ENCODE measurements around the gene NUMA1. TPM values are rescaled to one million over a fixed set of nuclear protein-coding genes. Genes with fewer than 3 reads are reported as not detected.
A peak's percentile ranks its signal among the peaks of the same experiment; 100 is the strongest.

NUMA1 gene, protein sequence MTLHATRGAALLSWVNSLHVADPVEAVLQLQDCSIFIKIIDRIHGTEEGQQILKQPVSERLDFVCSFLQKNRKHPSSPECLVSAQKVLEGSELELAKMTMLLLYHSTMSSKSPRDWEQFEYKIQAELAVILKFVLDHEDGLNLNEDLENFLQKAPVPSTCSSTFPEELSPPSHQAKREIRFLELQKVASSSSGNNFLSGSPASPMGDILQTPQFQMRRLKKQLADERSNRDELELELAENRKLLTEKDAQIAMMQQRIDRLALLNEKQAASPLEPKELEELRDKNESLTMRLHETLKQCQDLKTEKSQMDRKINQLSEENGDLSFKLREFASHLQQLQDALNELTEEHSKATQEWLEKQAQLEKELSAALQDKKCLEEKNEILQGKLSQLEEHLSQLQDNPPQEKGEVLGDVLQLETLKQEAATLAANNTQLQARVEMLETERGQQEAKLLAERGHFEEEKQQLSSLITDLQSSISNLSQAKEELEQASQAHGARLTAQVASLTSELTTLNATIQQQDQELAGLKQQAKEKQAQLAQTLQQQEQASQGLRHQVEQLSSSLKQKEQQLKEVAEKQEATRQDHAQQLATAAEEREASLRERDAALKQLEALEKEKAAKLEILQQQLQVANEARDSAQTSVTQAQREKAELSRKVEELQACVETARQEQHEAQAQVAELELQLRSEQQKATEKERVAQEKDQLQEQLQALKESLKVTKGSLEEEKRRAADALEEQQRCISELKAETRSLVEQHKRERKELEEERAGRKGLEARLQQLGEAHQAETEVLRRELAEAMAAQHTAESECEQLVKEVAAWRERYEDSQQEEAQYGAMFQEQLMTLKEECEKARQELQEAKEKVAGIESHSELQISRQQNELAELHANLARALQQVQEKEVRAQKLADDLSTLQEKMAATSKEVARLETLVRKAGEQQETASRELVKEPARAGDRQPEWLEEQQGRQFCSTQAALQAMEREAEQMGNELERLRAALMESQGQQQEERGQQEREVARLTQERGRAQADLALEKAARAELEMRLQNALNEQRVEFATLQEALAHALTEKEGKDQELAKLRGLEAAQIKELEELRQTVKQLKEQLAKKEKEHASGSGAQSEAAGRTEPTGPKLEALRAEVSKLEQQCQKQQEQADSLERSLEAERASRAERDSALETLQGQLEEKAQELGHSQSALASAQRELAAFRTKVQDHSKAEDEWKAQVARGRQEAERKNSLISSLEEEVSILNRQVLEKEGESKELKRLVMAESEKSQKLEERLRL (N-terminal part only)
- total RNA-seq, result 100 to 1,000 TPM; 189 to 194 TPM

DNA sequence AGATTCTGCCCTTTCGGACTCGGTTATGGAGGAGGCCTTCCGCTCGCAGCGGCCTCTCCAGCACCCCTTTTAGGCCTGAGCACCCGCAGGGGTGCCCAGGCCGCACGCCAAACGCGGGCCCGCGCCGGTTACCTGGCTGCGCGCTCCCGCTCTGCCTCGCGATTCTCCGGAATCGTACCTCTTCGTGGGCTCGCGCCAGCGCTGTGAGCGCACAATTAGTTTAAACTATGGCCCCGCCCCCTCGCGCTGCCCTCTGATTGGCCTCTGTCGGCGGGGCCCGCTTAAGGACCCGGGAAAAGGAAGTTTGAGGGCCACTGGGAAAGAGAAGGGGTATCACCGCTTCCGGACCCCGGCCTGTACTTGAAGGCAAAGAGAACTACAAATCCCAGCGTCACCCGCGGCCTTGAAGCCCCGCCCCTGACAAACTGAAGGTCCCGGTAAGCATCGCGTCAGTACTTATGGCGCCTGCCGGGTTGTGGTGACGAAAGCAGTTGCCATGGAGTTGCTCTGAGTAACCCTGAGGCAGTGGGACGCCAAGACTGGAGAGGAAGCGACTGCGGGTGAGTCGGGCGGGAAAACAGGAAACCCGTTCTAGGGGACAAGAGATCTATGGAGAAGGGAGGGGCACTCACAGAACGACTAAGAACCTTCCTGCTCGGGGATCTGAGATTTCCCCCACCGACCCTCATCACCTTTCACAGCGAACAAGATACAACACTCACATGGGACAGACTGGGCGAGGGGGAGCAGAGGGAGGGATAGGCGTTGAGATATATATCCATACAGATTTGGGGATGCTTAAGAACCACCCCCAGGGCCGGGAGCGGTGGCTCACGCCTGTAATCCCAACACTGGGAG is at the start of gene NUMA1, which contains the start of gene LRRC51:
TSS of gene NUMA1 (minus strand) at position 217 of the 858 bp plus-strand sequence. CDS start 44,599 bp downstream, outside the sequence.
TSS of gene LRRC51 (plus strand) at position 525 of the 858 bp plus-strand sequence. CDS start 8,234 bp downstream, outside the sequence.
- Mint-ChIP-seq H3K27ac (peak within 1 kb of the TSS; percentile 90), H3K4me1 (ENCODE audit: low read depth) (peaks cover 37% of the 10 kb centered on the region), H3K27me3 (ENCODE audit: low read depth) (no peaks in the 10 kb centered on the region), H3K9me3 (no peaks in the 10 kb centered on the region), H3K4me3 (peak within 1 kb of the TSS; percentile 88), H3K36me3 (ENCODE audit: low read depth) (peaks cover 6% of the 10 kb centered on the region)
- peak; percentile 100 for DNase-seq
- intact Hi-C loops (cut with micrococcal nuclease), result loop anchor here (1.0 to 10.0 kb wide), 11 partner anchors 8 to 1062 kb away; partner anchors contain the start of genes ANAPC15, ATG16L2, CLPB and FCHSD2
- CTCF ChIA-PET, result interaction anchor here (0.6 to 2.2 kb wide), 5 partner anchors 10 to 55 kb away, joined by 3 to 22 read pairs (median 4); no protein-coding TSS in a partner anchor

DNA sequence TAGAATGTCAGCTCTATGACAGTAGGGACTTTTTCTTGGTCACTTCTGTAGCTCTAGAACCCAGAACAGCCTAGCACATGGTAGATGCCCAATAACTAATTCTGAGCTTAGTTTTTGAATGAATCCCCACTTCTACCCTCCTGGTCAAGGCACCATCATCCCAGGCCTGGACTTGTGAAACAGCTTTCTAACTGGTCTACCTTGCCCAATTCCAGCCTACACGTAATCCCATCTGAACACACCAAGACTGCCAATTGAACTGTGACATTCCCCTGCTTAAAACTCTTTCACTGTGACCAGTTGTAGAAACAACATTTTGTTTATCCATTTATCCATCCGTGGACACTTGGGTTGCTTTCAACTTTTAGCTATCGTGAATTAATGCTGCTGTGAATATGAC is 49.0 kb upstream of the NUMA1 start:
- DNase-seq, result no peak
- Mint-ChIP-seq H3K27me3 (ENCODE audit: low read depth) (peaks cover 5% of the 10 kb centered on the region), H3K9me3 (peaks cover 17% of the 10 kb centered on the region), H3K4me1 (ENCODE audit: low read depth) (no peaks in the 10 kb centered on the region), H3K27ac (no peak overlapping the region), H3K36me3 (ENCODE audit: low read depth) (peaks cover 5% of the 10 kb centered on the region), H3K4me3 (no peak overlapping the region)
- CTCF ChIA-PET, result interaction anchor here (1.1 kb wide), 1 partner anchor 14 kb away, joined by 3 read pairs; no protein-coding TSS in a partner anchor
- intact Hi-C loops (cut with micrococcal nuclease), result no loop called here

DNA sequence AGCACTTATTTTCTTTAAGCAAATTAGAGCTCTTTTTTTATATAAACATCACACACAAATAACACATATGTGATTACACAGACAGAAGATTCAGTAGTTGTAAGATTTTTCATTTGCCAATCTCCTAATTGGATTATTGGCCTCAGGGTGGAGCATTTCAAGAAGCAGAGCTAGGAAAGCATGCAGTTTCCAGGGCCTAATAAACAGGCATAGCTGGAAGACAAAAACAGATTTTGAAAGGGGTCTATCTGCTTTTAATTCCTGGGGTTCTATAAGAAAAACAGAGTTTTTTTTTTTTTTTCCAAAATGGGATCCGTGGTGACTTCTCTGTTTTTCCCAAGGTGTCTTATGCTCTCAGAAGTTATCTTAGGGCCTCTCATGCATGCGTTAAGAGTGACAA is 47.6 kb upstream of the NUMA1 start:
- peaks cover 5% of the 10 kb centered on the region for H3K27me3 Mint-ChIP-seq (ENCODE audit: low read depth)
- CTCF ChIA-PET, result interaction anchor here (0.6 to 2.3 kb wide), 4 partner anchors 16 to 286 kb away, joined by 3 to 7 read pairs (median 4); no protein-coding TSS in a partner anchor
- H3K4me3 Mint-ChIP-seq, result no peak overlapping the region
- peaks cover 17% of the 10 kb centered on the region for H3K9me3 Mint-ChIP-seq
- no peak for DNase-seq
- H3K4me1 Mint-ChIP-seq (ENCODE audit: low read depth), result no peaks in the 10 kb centered on the region
- H3K36me3 Mint-ChIP-seq (ENCODE audit: low read depth), result peaks cover 5% of the 10 kb centered on the region
- H3K27ac Mint-ChIP-seq, result no peak overlapping the region
- intact Hi-C loops (cut with micrococcal nuclease), result no loop called here

DNA sequence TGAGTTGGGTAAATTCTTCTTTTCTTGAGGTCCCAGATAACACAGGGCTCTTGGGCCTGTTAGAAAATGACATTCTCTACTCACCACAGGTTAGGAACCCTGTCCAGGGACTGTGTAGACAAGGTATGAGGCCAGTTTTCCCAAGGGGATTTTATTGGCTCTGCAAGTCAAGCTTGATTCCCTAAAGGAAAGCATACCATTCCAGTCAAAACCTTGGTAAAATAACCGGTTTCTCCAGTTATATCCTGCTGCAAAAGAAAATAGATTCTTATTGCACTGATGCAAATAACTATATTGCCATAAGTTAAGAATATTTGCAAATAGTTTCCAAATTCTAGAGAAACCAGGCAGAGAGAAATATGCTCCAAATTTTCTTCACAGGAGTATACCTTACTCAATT is 45.6 kb upstream of the NUMA1 start:
- no peak overlapping the region for H3K4me3 Mint-ChIP-seq
- CTCF ChIA-PET, result interaction anchor here (0.9 to 2.3 kb wide), 2 partner anchors 18 to 58 kb away, joined by 3 to 7 read pairs; no protein-coding TSS in a partner anchor
- H3K27me3 Mint-ChIP-seq (ENCODE audit: low read depth), result peaks cover 5% of the 10 kb centered on the region
- peaks cover 17% of the 10 kb centered on the region for H3K9me3 Mint-ChIP-seq
- intact Hi-C loops (cut with micrococcal nuclease), result no loop called here
- H3K4me1 Mint-ChIP-seq (ENCODE audit: low read depth), result no peaks in the 10 kb centered on the region
- H3K27ac Mint-ChIP-seq, result no peak overlapping the region
- no peak for DNase-seq
- H3K36me3 Mint-ChIP-seq (ENCODE audit: low read depth), result peaks cover 5% of the 10 kb centered on the region

DNA sequence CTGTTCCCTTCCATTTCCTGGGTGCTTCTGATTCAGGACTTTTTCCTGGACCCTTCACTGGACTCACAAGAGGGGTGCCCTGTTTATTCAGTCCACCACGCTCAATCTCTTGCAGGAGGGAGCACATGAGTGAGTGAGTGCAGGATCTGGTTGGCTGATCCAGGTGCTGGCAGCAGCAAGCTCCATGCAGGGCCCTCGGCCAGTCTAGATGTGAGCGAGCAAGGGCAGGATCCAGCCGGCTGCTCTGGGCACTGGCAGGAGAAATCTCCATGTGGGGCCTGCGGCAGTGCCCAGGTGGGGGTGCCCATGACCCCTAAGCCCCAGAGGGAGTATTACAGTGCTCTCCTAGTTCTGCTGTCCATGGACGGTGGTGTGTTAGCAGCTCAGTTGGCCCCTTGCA is 43.7 kb upstream of the NUMA1 start:
- Mint-ChIP-seq H3K9me3 (peaks cover 13% of the 10 kb centered on the region), H3K4me3 (no peak overlapping the region), H3K27me3 (ENCODE audit: low read depth) (peaks cover 2% of the 10 kb centered on the region), H3K27ac (no peak overlapping the region), H3K4me1 (ENCODE audit: low read depth) (no peaks in the 10 kb centered on the region), H3K36me3 (ENCODE audit: low read depth) (peaks cover 4% of the 10 kb centered on the region)
- CTCF ChIA-PET, result interaction anchor here (0.5 kb wide), 1 partner anchor 76 kb away, joined by 3 read pairs; no protein-coding TSS in a partner anchor
- no peak for DNase-seq
- intact Hi-C loops (cut with micrococcal nuclease), result no loop called here

DNA sequence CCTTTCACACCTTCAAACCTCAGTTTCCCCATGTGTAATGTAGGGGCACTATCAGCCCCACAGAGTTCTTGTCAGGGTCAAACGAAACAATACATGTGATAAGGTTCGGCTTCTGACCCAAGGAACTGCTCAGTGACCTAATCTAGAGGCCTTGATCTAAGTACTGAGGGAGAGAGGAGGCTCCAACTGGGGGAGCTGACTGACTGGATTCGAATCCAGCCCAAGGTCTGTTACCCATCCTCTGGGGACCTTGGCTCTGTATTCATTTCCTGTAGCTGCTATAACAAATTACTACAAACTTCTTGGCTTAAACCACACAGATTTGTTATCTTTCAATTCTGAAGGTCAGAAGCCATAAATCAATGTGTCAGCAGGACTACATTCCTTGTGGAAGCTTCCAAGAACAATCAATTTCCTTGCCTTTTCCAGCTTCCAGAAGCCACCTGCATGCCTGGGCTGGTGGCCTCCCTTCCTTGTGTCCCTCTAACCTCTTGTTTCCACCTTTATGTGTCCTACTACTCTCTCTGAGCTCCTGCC is 42.8 kb upstream of the NUMA1 start:
- Mint-ChIP-seq H3K27ac (no peak overlapping the region), H3K27me3 (ENCODE audit: low read depth) (peaks cover 2% of the 10 kb centered on the region), H3K4me1 (ENCODE audit: low read depth) (no peaks in the 10 kb centered on the region), H3K36me3 (ENCODE audit: low read depth) (no peaks in the 10 kb centered on the region), H3K4me3 (no peak overlapping the region), H3K9me3 (peaks cover 5% of the 10 kb centered on the region)
- intact Hi-C loops (cut with micrococcal nuclease), result no loop called here
- no peak for DNase-seq
- CTCF ChIA-PET, result interaction anchor here (0.8 kb wide), 1 partner anchor 21 kb away, joined by 3 read pairs; no protein-coding TSS in a partner anchor

DNA sequence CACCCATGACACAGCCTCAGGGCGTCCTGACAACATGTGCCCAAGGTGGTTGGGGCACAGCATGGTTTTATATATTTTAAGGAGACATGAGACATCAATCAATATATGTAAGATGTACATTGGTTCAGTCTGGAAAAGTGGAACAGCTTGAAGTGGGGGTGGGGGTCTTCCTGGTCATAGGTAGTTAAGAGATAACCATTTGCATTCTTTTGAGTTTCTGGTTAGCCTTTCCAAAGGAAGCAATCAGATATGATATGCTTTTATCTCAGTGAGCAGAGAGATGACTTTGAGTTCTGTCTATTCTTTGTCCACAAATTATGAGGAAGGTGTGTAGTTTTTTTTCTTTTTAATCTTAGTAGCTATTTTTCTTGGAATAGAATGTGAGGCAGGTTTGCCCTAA is 42.3 kb upstream of the NUMA1 start:
- DNase-seq, result no peak
- Mint-ChIP-seq H3K4me3 (no peak overlapping the region), H3K36me3 (ENCODE audit: low read depth) (no peaks in the 10 kb centered on the region), H3K27ac (no peak overlapping the region), H3K4me1 (ENCODE audit: low read depth) (no peaks in the 10 kb centered on the region), H3K9me3 (no peaks in the 10 kb centered on the region), H3K27me3 (ENCODE audit: low read depth) (peaks cover 2% of the 10 kb centered on the region)
- intact Hi-C loops (cut with micrococcal nuclease), result no loop called here
- CTCF ChIA-PET, result interaction anchor here (0.8 kb wide), 1 partner anchor 21 kb away, joined by 3 read pairs; no protein-coding TSS in a partner anchor

DNA sequence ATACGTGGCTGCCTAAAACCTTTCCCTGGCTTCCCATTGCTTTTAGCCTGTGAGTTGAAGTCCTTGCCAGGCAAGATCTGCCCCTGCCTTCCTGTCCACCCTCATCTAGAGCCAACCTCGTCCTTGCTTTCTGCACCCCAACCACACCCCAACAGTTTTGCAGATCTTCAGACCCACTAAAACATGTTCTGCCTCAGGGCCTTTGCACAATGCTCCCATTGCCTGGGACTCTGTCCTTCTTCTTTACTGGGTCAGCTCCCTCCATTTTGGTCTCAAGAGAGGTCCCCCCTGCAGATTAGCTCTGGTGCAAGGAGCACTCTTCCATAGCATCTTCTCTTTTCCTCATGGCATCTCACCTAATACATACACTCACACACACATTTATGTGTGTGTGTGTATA is 40.6 kb upstream of the NUMA1 start:
- H3K4me3 Mint-ChIP-seq, result no peak overlapping the region
- CTCF ChIA-PET, result interaction anchor here (0.6 to 1.2 kb wide), 3 partner anchors 11 to 23 kb away, joined by 3 read pairs; no protein-coding TSS in a partner anchor
- H3K4me1 Mint-ChIP-seq (ENCODE audit: low read depth), result no peaks in the 10 kb centered on the region
- peaks cover 2% of the 10 kb centered on the region for H3K27me3 Mint-ChIP-seq (ENCODE audit: low read depth)
- intact Hi-C loops (cut with micrococcal nuclease), result no loop called here
- no peak overlapping the region for H3K27ac Mint-ChIP-seq
- no peaks in the 10 kb centered on the region for H3K36me3 Mint-ChIP-seq (ENCODE audit: low read depth)
- no peak for DNase-seq
- no peaks in the 10 kb centered on the region for H3K9me3 Mint-ChIP-seq

DNA sequence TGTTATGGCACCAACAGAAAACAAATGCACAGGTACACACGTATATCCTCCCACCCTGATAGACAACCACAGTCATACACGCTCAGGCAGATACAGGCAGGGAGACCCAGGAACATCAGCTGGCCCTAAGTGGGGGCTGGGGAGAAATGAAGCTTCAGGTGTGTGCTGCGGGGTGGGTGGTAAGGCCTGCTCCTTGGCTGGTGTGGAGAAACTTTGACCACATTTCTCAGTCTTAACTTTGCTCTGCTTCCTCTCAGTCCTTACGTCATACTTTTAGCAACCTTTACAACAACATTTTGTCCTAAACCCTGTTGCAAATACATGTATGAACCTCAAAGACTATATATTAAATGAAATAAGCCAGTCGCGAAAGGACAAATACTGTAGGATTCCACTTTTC is 38.9 kb upstream of the NUMA1 start:
- Mint-ChIP-seq H3K9me3 (no peaks in the 10 kb centered on the region), H3K27ac (no peak overlapping the region), H3K4me3 (no peak overlapping the region), H3K27me3 (ENCODE audit: low read depth) (peaks cover 2% of the 10 kb centered on the region), H3K36me3 (ENCODE audit: low read depth) (no peaks in the 10 kb centered on the region), H3K4me1 (ENCODE audit: low read depth) (no peaks in the 10 kb centered on the region)
- intact Hi-C loops (cut with micrococcal nuclease), result no loop called here
- no peak for DNase-seq
- CTCF ChIA-PET, result no interaction called here

DNA sequence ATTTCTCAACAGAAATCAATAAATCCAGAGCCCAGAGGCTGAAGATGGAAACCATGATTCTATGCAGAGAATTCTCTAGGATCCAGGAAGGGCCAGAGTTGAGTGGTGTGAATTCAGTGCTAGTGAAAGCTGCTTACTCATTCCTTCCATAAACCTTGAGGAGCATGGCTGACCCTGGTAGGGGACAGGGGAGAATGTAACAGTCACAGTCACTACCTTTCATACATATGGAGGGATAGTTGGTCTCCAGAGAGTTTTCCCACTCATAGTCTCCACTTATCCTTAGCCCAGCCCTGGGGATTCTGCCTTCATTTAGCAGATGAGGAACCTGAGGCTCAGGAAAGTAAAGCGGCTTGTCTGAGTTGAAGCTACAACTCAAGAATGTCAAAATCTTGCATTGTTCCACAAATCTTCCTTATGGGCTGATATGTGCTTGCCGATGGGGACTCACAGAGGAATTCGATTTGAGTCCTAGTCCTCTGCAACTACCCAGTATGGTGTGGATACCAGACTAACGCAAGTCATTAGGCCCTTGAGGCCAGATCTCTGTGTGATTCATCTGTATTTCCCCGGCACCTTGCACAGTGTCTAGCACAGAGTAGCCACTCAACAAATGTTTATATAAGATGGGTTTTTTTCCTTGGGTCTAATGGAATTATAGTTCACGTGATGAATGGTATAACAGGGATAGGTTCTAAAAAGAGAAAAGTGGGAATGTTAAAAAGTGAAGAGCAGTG is 35.8 kb upstream of the NUMA1 start:
- H3K9me3 Mint-ChIP-seq, result no peaks in the 10 kb centered on the region
- no peak overlapping the region for H3K4me3 Mint-ChIP-seq
- CTCF ChIA-PET, result no interaction called here
- no peaks in the 10 kb centered on the region for H3K27me3 Mint-ChIP-seq (ENCODE audit: low read depth)
- intact Hi-C loops (cut with micrococcal nuclease), result no loop called here
- no peaks in the 10 kb centered on the region for H3K36me3 Mint-ChIP-seq (ENCODE audit: low read depth)
- DNase-seq, result no peak
- peaks cover 9% of the 10 kb centered on the region for H3K4me1 Mint-ChIP-seq (ENCODE audit: low read depth)
- H3K27ac Mint-ChIP-seq, result no peak overlapping the region

Measured in activated naive CD4-positive, alpha-beta T cell treated with anti-CD3 and anti-CD28 coated beads for 36 hours (primary cell).